Activated T-helper 1 cell treated with anti-CD3 and anti-CD28 coated beads, Interleukin-12 subunit alpha, Interleukin-12 subunit beta, Interleukin-2, Interleukin-4 antibody, amounts not matched to agents 30 ng/mL and 10 ng/mL and 1 ng/mL, durations not matched to agents 14 hours and 24 hours and 36 hours (primary cell): ENCODE measurements around the gene RASA3. TPM values are rescaled to one million over a fixed set of nuclear protein-coding genes. Genes with fewer than 3 reads are reported as not detected.
"Not testable (repeated sequence)": the region's sequence is repeated elsewhere in the genome, so short reads cannot be mapped to it uniquely, and the experiment has no call there.

Experiments used
- DNase-seq: peaks from one replicate; pipeline ENCODE4 v3.0.0; 2021; ENCODE audit warnings: low spot score
- H3K27ac Mint-ChIP-seq: one replicate; pipeline ENCODE4 v1.8.0; 2021; ENCODE audit warnings: mild to moderate bottlenecking, mixed read lengths
- H3K27me3 Mint-ChIP-seq: one replicate; pipeline ENCODE4 v1.8.0; 2022; ENCODE audit warnings: mild to moderate bottlenecking, moderate library complexity, mixed read lengths; ENCODE audit not compliant: insufficient read depth
- H3K36me3 Mint-ChIP-seq: one replicate; pipeline ENCODE4 v1.8.0; 2021; ENCODE audit warnings: low read depth, mixed read lengths
- H3K4me1 Mint-ChIP-seq: one replicate; pipeline ENCODE4 v1.8.0; 2021; ENCODE audit warnings: low read depth, mixed read lengths
- H3K4me3 Mint-ChIP-seq: one replicate; pipeline ENCODE4 v1.8.0; 2021; ENCODE audit warnings: mild to moderate bottlenecking, moderate library complexity, mixed read lengths
- H3K9me3 Mint-ChIP-seq: one replicate; pipeline ENCODE4 v1.8.0; 2021; ENCODE audit warnings: mixed read lengths
- intact Hi-C: fragments of 100-400 bp; cut with micrococcal nuclease; formaldehyde crosslinking; loops from one replicate; pipeline ENCODE4 v1.15.1; 2024
- total RNA-seq: library from RNA; stranded (reverse); gene quantifications from 2 replicates; pipeline ENCODE4 v1.2.3, GENCODE V29; 2022

The RASA3 gene, protein sequence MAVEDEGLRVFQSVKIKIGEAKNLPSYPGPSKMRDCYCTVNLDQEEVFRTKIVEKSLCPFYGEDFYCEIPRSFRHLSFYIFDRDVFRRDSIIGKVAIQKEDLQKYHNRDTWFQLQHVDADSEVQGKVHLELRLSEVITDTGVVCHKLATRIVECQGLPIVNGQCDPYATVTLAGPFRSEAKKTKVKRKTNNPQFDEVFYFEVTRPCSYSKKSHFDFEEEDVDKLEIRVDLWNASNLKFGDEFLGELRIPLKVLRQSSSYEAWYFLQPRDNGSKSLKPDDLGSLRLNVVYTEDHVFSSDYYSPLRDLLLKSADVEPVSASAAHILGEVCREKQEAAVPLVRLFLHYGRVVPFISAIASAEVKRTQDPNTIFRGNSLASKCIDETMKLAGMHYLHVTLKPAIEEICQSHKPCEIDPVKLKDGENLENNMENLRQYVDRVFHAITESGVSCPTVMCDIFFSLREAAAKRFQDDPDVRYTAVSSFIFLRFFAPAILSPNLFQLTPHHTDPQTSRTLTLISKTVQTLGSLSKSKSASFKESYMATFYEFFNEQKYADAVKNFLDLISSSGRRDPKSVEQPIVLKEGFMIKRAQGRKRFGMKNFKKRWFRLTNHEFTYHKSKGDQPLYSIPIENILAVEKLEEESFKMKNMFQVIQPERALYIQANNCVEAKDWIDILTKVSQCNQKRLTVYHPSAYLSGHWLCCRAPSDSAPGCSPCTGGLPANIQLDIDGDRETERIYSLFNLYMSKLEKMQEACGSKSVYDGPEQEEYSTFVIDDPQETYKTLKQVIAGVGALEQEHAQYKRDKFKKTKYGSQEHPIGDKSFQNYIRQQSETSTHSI
- total RNA-seq, result 22.9 and 23.5 TPM in 2 replicates

DNA sequence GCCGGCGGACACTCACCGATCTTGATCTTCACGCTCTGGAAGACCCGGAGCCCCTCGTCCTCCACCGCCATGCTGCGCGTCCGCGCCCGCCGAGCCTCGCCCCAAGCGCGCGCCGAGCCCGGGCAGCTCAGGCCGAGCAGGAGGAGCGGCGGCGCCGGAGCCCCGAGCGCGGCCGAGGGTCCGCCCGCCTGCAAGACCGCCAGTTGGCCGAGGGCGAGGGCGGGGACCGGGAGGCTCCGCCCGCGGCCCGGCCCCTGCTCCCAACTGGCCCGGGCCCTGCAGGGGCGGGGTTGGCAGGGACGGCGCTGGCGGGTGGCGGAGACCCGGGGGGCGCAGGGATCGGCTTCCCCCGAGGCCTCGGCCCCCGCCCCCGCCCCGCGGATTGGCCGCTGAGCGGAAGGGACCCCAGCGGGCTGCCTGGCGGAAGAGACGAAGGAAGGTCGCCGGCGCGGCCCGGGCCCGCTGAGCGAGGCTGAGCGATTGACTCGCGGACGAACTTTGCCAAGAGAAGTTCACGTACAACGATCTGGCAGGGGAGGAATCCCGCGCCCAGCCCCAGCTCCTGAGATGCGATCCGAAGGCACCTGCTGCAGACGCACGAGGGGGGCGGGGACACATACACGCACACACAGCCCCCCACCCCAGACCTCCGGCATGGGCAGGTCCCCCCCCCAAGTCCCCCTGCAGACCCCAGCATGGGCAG is at the start of gene RASA3:
Gene RASA3, minus strand, starts transcription at position 205 of the 703 bp plus-strand sequence. Its CDS starts 134 bp downstream, at position 71.
- DNase-seq, result peak; percentile 59
- intact Hi-C loops, result no loop called here
- Mint-ChIP-seq H3K27ac (peak within 1 kb of the TSS; percentile 88), H3K27me3 (peaks cover 7% of the 10 kb centered on the region), H3K4me3 (peak within 1 kb of the TSS; percentile 98), H3K9me3 (no peaks in the 10 kb centered on the region), H3K36me3 (peaks cover 18% of the 10 kb centered on the region), H3K4me1 (peaks cover 55% of the 10 kb centered on the region)

DNA sequence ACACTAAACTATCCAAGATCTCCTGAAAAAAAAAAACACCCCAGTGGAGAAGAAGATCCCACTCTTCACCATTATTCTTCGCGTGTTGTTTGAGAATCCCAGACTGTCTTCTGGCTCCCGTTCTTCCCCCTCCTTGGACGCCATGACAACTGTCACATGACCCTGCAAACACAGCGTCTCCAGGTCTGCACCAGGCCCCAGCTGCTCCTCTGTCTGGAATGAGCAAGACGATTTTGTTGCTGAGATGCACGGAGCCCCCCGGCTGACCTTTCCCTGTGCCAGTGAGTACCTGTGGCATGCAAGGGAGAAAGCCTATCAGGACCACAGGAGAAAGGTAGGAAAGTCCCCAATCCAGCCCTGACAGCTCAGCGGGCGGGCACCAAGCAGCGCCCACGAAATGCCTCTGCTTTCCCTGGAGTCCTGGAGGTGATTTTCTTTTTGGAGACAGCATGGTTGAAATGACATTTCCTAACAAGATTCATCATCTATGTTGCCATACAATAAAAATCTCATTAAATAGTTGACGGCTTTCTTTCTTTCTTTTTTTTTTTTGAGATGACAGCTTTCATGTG is 46.8 kb upstream of the RASA3 start, which contains the start of gene CFAP97D2:
Gene CFAP97D2, plus strand, starts transcription at position 171 of the 572 bp plus-strand sequence. Its CDS starts 74 bp downstream, at position 245.
- intact Hi-C loops, result no loop called here
- Mint-ChIP-seq H3K27me3 (peaks cover 10% of the 10 kb centered on the region), H3K36me3 (peaks cover 2% of the 10 kb centered on the region), H3K27ac (no peak within 1 kb of the TSS), H3K4me3 (no peak within 1 kb of the TSS), H3K9me3 (peaks cover 8% of the 10 kb centered on the region), H3K4me1 (peaks cover 15% of the 10 kb centered on the region)
- no peak for DNase-seq

DNA sequence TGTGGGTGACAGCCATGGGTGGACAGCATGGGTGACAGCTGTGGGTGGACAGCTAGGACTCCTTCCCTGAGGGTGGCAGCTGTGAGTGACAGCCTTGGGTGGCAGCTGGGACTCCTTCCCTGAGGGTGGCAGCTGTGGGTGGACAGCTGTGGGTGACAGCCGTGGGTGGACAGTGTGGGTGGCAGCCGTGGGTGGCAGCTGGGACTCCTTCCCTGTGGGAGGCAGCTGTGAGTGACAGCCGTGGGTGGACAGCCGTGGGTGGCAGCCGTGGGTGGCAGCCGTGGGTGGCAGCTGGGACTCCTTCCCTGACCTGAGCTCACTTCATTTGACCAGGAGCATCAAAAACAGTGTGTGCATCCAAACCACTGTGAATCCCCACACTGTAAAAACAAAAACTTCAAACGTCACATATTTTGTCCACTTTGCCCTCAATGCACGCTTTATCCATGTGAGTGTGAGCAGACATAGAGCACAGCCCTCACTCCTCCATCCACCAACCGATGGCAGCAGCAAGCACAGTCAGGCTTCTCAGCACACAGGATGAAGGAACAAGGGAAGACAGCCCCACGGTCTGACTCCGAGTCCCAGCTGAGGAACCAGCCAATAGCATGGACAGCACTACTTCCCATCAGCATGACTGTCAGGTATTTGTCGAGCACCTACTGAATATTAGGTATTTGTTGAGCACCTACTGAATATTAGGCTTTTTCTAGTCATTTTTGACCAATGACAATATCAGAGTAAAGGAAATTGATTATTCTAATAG is 45.0 kb upstream of the RASA3 start:
- Mint-ChIP-seq H3K9me3 (peaks cover 20% of the 10 kb centered on the region), H3K36me3 (peaks cover 4% of the 10 kb centered on the region), H3K27ac (no peak overlapping the region), H3K4me1 (peaks cover 15% of the 10 kb centered on the region), H3K27me3 (peaks cover 5% of the 10 kb centered on the region), H3K4me3 (no peak overlapping the region)
- intact Hi-C loops, result no loop called here
- no peak for DNase-seq

DNA sequence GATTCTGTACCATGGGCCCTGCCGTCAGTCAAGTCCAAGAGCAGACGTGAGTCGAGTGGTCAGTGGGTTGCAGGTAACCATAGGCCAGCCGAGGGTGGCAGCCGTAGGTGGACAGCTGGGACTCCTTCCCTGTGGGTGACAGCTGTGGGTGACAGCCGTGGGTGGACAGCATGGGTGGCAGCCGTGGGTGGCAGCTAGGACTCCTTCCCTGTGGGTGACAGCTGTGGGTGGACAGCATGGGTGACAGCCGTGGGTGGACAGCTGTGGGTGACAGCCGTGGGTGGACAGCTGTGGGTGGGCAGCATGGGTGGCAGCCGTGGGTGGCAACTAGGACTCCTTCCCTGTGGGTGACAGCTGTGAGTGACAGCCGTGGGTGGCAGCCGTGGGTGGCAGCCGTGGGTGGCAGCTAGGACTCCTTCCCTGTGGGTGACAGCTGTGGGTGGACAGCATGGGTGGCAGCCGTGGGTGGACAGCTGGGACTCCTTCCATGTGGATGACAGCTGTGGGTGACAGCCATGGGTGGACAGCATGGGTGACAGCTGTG is 44.0 kb upstream of the RASA3 start:
- DNase-seq, H3K27me3 Mint-ChIP-seq, H3K36me3 Mint-ChIP-seq, H3K4me3 Mint-ChIP-seq, H3K27ac Mint-ChIP-seq, intact Hi-C loops: not testable (repeated sequence)
- Mint-ChIP-seq H3K4me1 (peaks cover 15% of the 10 kb centered on the region), H3K9me3 (peaks cover 25% of the 10 kb centered on the region)

DNA sequence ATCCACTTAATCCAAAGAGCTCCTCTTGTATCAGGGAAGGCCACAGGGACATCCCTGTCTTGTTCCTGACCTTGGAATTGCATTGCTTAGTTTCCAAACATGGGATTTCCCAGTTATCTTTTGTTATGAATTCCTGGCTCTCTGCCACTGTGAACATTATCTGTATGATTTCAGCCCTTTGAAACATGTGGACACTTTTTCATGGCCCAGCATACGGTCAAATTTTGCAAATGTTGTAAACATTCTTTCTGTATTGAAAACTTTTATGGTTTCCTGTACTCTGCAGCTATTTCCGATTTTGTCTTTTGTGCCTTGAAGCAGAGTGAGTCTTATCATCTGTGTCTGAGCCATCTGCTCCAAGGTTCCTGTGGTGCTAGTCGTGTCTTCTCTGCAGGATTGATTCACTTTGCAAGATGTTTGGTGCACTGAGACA is 42.1 kb upstream of the RASA3 start:
- intact Hi-C loops, result no loop called here
- no peak overlapping the region for H3K27ac Mint-ChIP-seq
- peaks cover 6% of the 10 kb centered on the region for H3K27me3 Mint-ChIP-seq

DNA sequence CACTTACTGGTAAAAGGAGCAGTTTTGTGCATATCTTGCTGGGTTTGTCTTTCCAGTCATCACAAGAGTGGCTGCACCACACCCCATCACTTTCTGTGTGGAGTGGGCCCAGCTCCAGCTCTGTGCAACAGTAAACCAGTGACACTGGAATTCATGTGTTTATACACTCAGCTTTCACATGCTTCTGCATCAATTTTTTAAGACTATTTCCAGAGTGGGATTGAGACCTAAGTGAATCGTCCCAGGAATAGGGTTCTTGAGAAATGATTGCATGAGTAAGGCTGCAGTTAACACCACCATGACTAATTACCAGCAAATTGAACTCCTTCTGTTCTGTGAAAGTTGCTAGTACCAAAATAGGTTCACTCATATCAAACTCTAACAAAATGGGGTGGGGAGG is 41.3 kb upstream of the RASA3 start:
- Mint-ChIP-seq H3K27me3 (peaks cover 13% of the 10 kb centered on the region), H3K9me3 (peaks cover 29% of the 10 kb centered on the region), H3K4me1 (peaks cover 10% of the 10 kb centered on the region), H3K27ac (no peak overlapping the region), H3K4me3 (no peak overlapping the region), H3K36me3 (peaks cover 6% of the 10 kb centered on the region)
- no peak for DNase-seq
- intact Hi-C loops, result no loop called here

More for the DNA sequence above, 42.1 kb upstream of the RASA3 start:
- Mint-ChIP-seq H3K4me3 (no peak overlapping the region), H3K9me3 (peaks cover 29% of the 10 kb centered on the region), H3K36me3 (peaks cover 6% of the 10 kb centered on the region), H3K4me1 (peaks cover 10% of the 10 kb centered on the region)
- DNase-seq, result no peak

DNA sequence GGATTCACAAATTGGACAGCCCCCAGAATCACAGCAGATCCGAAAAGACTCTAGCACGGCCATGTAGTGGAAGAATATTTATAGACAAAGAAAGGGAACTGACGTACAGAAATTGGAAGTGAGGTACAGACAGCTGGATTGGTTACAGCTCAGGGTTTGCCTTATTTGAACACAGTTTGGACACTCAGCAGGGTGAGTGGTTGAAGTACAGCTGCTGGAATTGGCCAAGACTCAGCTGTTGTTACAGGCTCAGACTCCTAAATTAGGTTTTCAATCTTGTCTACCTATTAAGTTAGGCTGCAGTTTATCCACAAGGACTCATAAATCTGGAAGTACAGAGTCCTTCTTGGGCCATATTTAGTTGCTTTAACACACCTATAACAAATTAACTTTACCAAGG is 40.8 kb upstream of the RASA3 start:
- peaks cover 11% of the 10 kb centered on the region for H3K27me3 Mint-ChIP-seq

DNA sequence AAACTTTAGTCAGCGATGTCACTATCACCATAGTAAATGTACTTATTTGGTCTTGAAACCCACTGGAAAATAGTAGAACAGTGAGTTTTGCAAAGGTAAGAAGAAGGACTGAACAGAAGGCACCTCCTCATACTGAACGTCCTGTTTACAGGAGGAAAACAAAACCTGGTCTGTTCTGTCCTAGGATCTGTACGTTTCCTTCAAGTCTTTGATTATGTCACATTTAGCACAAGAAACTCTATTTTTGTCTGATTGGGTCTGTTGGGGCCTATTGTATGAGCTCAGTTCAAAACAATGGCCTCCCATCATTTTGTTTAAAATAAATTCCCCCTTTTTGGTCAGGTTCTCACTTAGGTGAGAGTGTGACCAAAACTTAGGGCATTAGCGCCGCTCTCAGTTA is 35.5 kb upstream of the RASA3 start:
- H3K4me3 Mint-ChIP-seq, result no peak overlapping the region
- intact Hi-C loops, result no loop called here
- no peak for DNase-seq
- H3K27ac Mint-ChIP-seq, result no peak overlapping the region
- peaks cover 14% of the 10 kb centered on the region for H3K27me3 Mint-ChIP-seq
- H3K4me1 Mint-ChIP-seq, result peaks cover 28% of the 10 kb centered on the region
- peaks cover 12% of the 10 kb centered on the region for H3K9me3 Mint-ChIP-seq
- peaks cover 10% of the 10 kb centered on the region for H3K36me3 Mint-ChIP-seq

More for the DNA sequence above, 40.8 kb upstream of the RASA3 start:
- Mint-ChIP-seq H3K27ac (no peak overlapping the region), H3K36me3 (peaks cover 6% of the 10 kb centered on the region), H3K9me3 (peaks cover 29% of the 10 kb centered on the region), H3K4me1 (peaks cover 5% of the 10 kb centered on the region), H3K4me3 (no peak overlapping the region)
- DNase-seq, result no peak
- intact Hi-C loops, result no loop called here

DNA sequence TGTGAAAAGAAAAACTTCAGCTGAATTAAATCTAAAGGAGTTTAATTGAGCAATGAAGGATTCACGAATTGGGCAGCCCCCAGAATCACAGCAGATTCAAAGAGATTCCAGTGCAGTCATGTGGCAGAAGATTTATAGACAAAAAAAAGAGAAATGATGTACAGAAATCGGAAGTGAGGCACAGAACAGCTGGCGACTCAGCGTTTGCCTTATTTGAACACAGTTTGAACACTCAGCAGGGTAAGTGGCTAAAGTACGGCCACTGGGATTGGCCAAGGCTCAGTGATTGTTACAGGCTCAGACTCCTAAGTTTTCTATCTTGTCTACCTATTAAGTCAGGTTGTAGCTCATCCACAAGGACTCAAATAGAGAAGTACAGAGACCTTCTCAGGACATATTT is 35.0 kb upstream of the RASA3 start:
- Mint-ChIP-seq H3K36me3 (peaks cover 10% of the 10 kb centered on the region), H3K27ac (no peak overlapping the region), H3K4me3 (no peak overlapping the region), H3K9me3 (peaks cover 9% of the 10 kb centered on the region), H3K4me1 (peaks cover 32% of the 10 kb centered on the region), H3K27me3 (peaks cover 17% of the 10 kb centered on the region)
- no peak for DNase-seq
- intact Hi-C loops, result no loop called here

DNA sequence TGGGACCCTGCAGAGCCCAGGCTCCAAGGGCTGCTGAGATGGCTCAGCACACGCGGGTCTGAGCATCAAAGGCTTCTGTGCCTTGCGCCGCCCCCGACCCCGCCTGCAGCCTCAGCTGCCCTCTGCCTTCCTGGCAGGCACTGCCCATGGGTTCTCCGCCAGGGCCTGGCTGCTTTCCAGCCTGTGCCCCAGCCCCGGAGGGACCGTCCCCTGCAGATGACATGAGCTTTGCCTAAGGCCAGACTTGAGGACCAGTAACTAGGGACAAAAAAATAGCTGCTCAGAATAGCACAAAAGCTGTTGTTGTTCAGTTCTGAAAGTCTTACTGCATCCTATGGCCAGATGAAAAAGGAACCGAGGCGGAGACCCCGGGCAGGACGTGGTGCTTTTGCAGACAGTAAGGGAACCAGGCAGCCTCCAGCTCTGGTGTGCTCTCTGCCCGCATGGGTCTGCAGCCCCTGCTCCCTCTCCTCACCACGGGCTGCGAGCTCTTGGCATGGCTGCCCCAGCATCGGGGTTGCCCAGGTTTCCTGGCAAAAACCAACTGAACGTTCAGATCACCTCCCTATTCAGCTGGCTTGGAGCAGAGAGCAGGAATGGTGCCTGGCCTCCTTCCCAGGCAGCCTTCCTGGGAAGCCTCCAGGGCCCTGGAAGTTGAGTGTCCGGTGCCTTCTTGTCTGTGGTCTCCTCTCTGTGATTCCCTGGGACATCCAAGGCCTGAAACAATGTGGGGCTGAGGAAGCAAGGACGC is 34.1 kb upstream of the RASA3 start:
- H3K4me1 Mint-ChIP-seq, result peaks cover 41% of the 10 kb centered on the region
- peaks cover 17% of the 10 kb centered on the region for H3K27me3 Mint-ChIP-seq
- peaks cover 5% of the 10 kb centered on the region for H3K9me3 Mint-ChIP-seq
- intact Hi-C loops, result no loop called here
- peaks cover 9% of the 10 kb centered on the region for H3K36me3 Mint-ChIP-seq
- no peak overlapping the region for H3K27ac Mint-ChIP-seq
- H3K4me3 Mint-ChIP-seq, result no peak overlapping the region
- DNase-seq, result no peak

DNA sequence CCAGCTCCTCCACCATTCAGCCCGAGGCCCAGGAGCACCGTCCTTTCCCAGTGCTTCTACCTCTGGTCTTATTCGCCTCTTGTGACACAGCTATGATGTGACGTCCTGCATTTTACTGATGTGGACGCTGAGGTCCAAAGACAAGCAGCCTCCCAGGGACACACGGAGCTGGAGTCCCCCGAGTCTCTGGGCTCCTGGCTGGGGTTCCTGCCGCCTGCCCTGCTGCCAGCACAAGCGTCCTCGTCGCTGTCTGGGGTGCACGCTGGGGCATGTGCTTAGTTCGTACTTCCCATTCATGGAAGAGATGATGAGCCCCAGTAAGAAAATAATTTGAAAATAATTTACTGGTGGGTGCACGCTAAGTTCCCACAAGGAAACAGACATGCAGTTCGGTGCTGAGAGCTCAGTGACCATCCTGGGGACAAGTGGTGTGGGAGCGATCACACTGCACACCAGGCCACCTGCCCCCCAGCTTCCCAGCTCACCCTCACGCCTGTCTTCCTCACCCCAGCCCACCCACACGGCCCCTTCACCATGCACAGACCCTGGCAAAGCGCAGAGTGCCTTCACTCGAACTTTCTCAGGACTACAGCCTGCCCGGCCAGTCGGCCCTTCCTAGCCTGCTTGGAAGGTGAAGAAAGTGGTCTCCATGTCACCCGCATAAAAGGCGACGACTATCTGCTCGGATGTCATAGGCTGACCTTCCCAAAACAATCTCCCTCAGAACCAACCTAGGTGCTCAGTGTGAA is 32.4 kb upstream of the RASA3 start:
- no peaks in the 10 kb centered on the region for H3K9me3 Mint-ChIP-seq
- H3K27me3 Mint-ChIP-seq, result peaks cover 19% of the 10 kb centered on the region
- H3K36me3 Mint-ChIP-seq, result peaks cover 10% of the 10 kb centered on the region
- peaks cover 52% of the 10 kb centered on the region for H3K4me1 Mint-ChIP-seq
- no peak overlapping the region for H3K4me3 Mint-ChIP-seq
- DNase-seq, result no peak
- no peak overlapping the region for H3K27ac Mint-ChIP-seq
- intact Hi-C loops, result no loop called here
